HepG2 (cell line): ENCODE results near the gene LITAF. TPM values are rescaled to one million over a fixed set of nuclear protein-coding genes. Genes with fewer than 3 reads are reported as not detected.

Source experiments
- ATAC-seq: fragments of 200-7000 bp; cut with Tn5 transposase; 3 replicates; pipeline ENCODE4 v1.9.1; 2020; ENCODE audit warnings: mild to moderate bottlenecking, moderate library complexity
- BruUV-seq: library from RNA; stranded (reverse); fragments of 400-500 nt; replicated peaks from 2 replicates; lab custom pipeline; 2021; lab: Mats Ljungman, UMichigan
- CTCF ChIA-PET: fragments of 300-600 bp; formaldehyde crosslinking; extraction: SDS; loops from one replicate; lab custom pipeline; 2021; ENCODE audit warnings: low total read pairs, inconsistent platforms, low intra/inter-chr PET ratio; lab: Yijun Ruan, JAX
- POLR2A ChIA-PET: fragments of 350-600 bp; sonication (Branson Sonifier 250); formaldehyde crosslinking; loops from one replicate; lab custom pipeline; 2020; ENCODE audit warnings: antibody characterized with exemption, inconsistent platforms; lab: Yijun Ruan, JAX
- DNase-seq: peaks from one replicate; pipeline ENCODE4 v3.0.0-alpha.2; 2015; ENCODE audit warnings: low spot score
- FAIRE-seq: peaks from 3 replicates; lab custom pipeline; 2011; peaks lifted over from hg19 to GRCh38; lab: Jason Lieb, UNC
- H2AFZ ChIP-seq: one replicate; pipeline ENCODE4 v1.6.1; 2011; ENCODE audit warnings: low read length, inconsistent platforms
- H3K27ac ChIP-seq: fragments of 300-600 bp; 3 replicates; pipeline ENCODE4 v1.8.0; 2011; ENCODE audit warnings: mixed run types, mild to moderate bottlenecking, mixed read lengths, low read length, inconsistent platforms; ENCODE audit not compliant: insufficient read depth; ENCODE audit errors: extremely low read length
- H3K27me3 ChIP-seq, 2 experiments: fragments of 200-600 bp in 1 of 2; 2 replicates in 1 of 2; 3 replicates in 1 of 2; pipeline versions ENCODE4 v1.6.0 to v1.8.0; 2011; ENCODE audit warnings: low read length in 2 of 2, mild to moderate bottlenecking in 2 of 2, moderate library complexity in 2 of 2, inconsistent platforms in 1 of 2; ENCODE audit not compliant: insufficient read depth in 2 of 2, control insufficient read depth in 1 of 2
- H3K36me3 ChIP-seq, 2 experiments: fragments of 200-600 bp in 1 of 2; replicated peaks in 1 of 2; 2 replicates in 1 of 2; 3 replicates in 1 of 2; pipeline versions ENCODE4 v1.5.1 to v1.8.0; 2011; ENCODE audit warnings: low read length in 2 of 2, inconsistent platforms in 1 of 2; ENCODE audit not compliant: insufficient read depth in 2 of 2, control insufficient read depth in 1 of 2
- H3K4me1 ChIP-seq: 2 replicates; pipeline ENCODE4 v1.5.1; 2012; ENCODE audit warnings: low read length, inconsistent platforms; ENCODE audit not compliant: insufficient read depth
- H3K4me2 ChIP-seq: 2 replicates; pipeline ENCODE4 v1.6.0; 2011; ENCODE audit warnings: low read depth, low read length, inconsistent platforms
- H3K4me3 ChIP-seq, 3 experiments: fragments of 200-600 bp in 1 of 3; sonication (generic), shearing (Covaris generic) in 1 of 3; replicated peaks in 1 of 3; 2 replicates each; pipeline ENCODE4 v1.5.1; 2011 to 2016; ENCODE audit warnings: low read length in 3 of 3, inconsistent platforms in 2 of 3, low read depth in 2 of 3, mild to moderate bottlenecking in 2 of 3, control low read depth in 1 of 3, mixed read lengths in 1 of 3; ENCODE audit not compliant: insufficient read depth in 1 of 3
- H3K79me2 ChIP-seq: one replicate; pipeline ENCODE4 v1.6.1; 2011; ENCODE audit warnings: low read length, inconsistent platforms; ENCODE audit not compliant: insufficient read depth
- H3K9ac ChIP-seq: 2 replicates; pipeline ENCODE4 v1.6.0; 2011; ENCODE audit warnings: mild to moderate bottlenecking, low read depth, low read length, inconsistent platforms; ENCODE audit not compliant: insufficient read depth
- H3K9me3 ChIP-seq: 2 replicates; pipeline ENCODE4 v1.5.1; 2012; ENCODE audit warnings: mild to moderate bottlenecking, low read length
- H4K20me1 ChIP-seq: 2 replicates; pipeline ENCODE4 v1.6.0; 2011; ENCODE audit warnings: inconsistent platforms, mild to moderate bottlenecking, low read length, moderate library complexity; ENCODE audit not compliant: insufficient read depth
- ATF5 ChIP-seq: sonication (generic); formaldehyde crosslinking; IDR thresholded peaks from 2 replicates; pipeline ENCODE4 v1.4.0; 2020; ENCODE audit warnings: mild to moderate bottlenecking, low read depth, missing genetic modification reagents
- CSRNP1 ChIP-seq: sonication (generic); formaldehyde crosslinking; IDR thresholded peaks from 2 replicates; pipeline ENCODE4 v1.8.1; 2023; ENCODE audit warnings: mild to moderate bottlenecking, missing genetic modification reagents
- CSRNP2 ChIP-seq: sonication (generic); formaldehyde crosslinking; conservative IDR thresholded peaks from 2 replicates; pipeline ENCODE4 v1.8.0; 2022; ENCODE audit warnings: low read depth, missing genetic modification reagents
- DRAP1 ChIP-seq: IDR thresholded peaks from 2 replicates; pipeline ENCODE4 v1.6.1; 2016; ENCODE audit warnings: missing genetic modification reagents, missing compliant biosample characterization
- ETV6 ChIP-seq: sonication (generic); formaldehyde crosslinking; conservative IDR thresholded peaks from 2 replicates; pipeline ENCODE4 v1.4.0; 2020; ENCODE audit warnings: missing genetic modification reagents
- FIP1L1 ChIP-seq: fragments of 200-400 bp; formaldehyde crosslinking; IDR thresholded peaks from 2 replicates; pipeline ENCODE4 v1.6.1; 2018; ENCODE audit warnings: low read depth, mild to moderate bottlenecking, low read length, moderate library complexity, borderline replicate concordance; ENCODE audit not compliant: insufficient read depth
- FOXO1 ChIP-seq: sonication (generic); formaldehyde crosslinking; IDR thresholded peaks from 2 replicates; pipeline ENCODE4 v1.4.0; 2020; ENCODE audit warnings: missing genetic modification reagents
- GFI1 ChIP-seq: sonication (generic); formaldehyde crosslinking; IDR thresholded peaks from 2 replicates; pipeline ENCODE4 v1.5.0; 2020; ENCODE audit warnings: missing genetic modification reagents, mild to moderate bottlenecking, borderline replicate concordance
- KLF13 ChIP-seq: sonication (generic); formaldehyde crosslinking; IDR thresholded peaks from 2 replicates; pipeline ENCODE4 v1.4.0; 2020; ENCODE audit warnings: mild to moderate bottlenecking, missing genetic modification reagents
- NFATC3 ChIP-seq: sonication (generic); formaldehyde crosslinking; IDR thresholded peaks from 2 replicates; pipeline ENCODE4 v1.5.1; 2020; ENCODE audit warnings: mild to moderate bottlenecking, missing genetic modification reagents
- NR0B2 ChIP-seq: sonication (generic); formaldehyde crosslinking; IDR thresholded peaks from 2 replicates; pipeline ENCODE4 v1.4.0; 2020; ENCODE audit warnings: mild to moderate bottlenecking, missing genetic modification reagents
- SNAI1 ChIP-seq: sonication (generic); formaldehyde crosslinking; IDR thresholded peaks from 2 replicates; pipeline ENCODE4 v1.5.0; 2020; ENCODE audit warnings: mild to moderate bottlenecking, missing genetic modification reagents, borderline replicate concordance
- ZBTB34 ChIP-seq: sonication (generic); formaldehyde crosslinking; IDR thresholded peaks from 2 replicates; pipeline ENCODE4 v1.8.0; 2022; ENCODE audit warnings: mild to moderate bottlenecking, missing genetic modification reagents
- ZNF143 ChIP-seq: sonication (generic); formaldehyde crosslinking; IDR thresholded peaks from 2 replicates; pipeline ENCODE4 v1.4.0; 2020; ENCODE audit warnings: missing genetic modification reagents
- ZNF350 ChIP-seq: sonication (generic); formaldehyde crosslinking; IDR thresholded peaks from 2 replicates; pipeline ENCODE4 v1.4.0; 2020; ENCODE audit warnings: mild to moderate bottlenecking, low read depth, missing genetic modification reagents, borderline replicate concordance
- ZNF556 ChIP-seq: sonication (generic); formaldehyde crosslinking; IDR thresholded peaks from 2 replicates; pipeline ENCODE4 v1.4.0; 2020; ENCODE audit warnings: mild to moderate bottlenecking, missing genetic modification reagents, borderline replicate concordance
- ZNF562 ChIP-seq: sonication (generic); formaldehyde crosslinking; IDR thresholded peaks from 2 replicates; pipeline ENCODE4 v1.8.0; 2022; ENCODE audit warnings: missing genetic modification reagents, borderline replicate concordance
- ZNF724P ChIP-seq: sonication (generic); formaldehyde crosslinking; IDR thresholded peaks from 2 replicates; pipeline ENCODE4 v1.8.0; 2022; ENCODE audit warnings: missing genetic modification reagents, borderline replicate concordance
- ZNF839 ChIP-seq: sonication (generic); formaldehyde crosslinking; IDR thresholded peaks from 2 replicates; pipeline ENCODE4 v1.4.0; 2020; ENCODE audit warnings: missing genetic modification reagents, mild to moderate bottlenecking, borderline replicate concordance
- WGBS: methylation state at CpG from one replicate; pipeline ENCODE4 v1.1.6; 2017; ENCODE audit warnings: low lambda C conversion rate; 5-methylcytosine and 5-hydroxymethylcytosine counted together
- in situ Hi-C: cut with HindIII; loops from 2 replicates; pipeline ENCODE4 v1.10.0; 2017; ENCODE audit warnings: low pct_unique_long_range_greater_than_20kb; ENCODE audit not compliant: extremely low pct_ligation_motif_present
- intact Hi-C: fragments of 100-400 bp; cut with micrococcal nuclease; formaldehyde crosslinking; loops from one replicate; pipeline ENCODE4 v1.10.0; 2022; ENCODE audit not compliant: unreplicated experiment
- polyA plus RNA-seq, 8 experiments: library from polyadenylated mRNA; depleted of rRNA in 3 of 8; stranded (reverse) in 7 of 8; unstranded in 1 of 8; fragments of >200 nt; fragmentation: Illumina TruSeq in 4 of 8; extraction: Trizol in 4 of 8; gene quantifications; 2 replicates each; pipeline versions ENCODE4 v1.2.1 to v1.2.3, GENCODE V29; 2011 to 2016; ENCODE audit warnings: low read depth in 4 of 8, missing spikeins in 1 of 8, mixed read lengths in 1 of 8; ENCODE audit not compliant: insufficient read depth in 1 of 8
- total RNA-seq, 5 experiments: library from RNA; depleted of rRNA; stranded (reverse); fragments of >200 nt; fragmentation: Illumina TruSeq; extraction: Trizol; gene quantifications; 2 replicates each; pipeline ENCODE4 v1.2.3, GENCODE V29; 2016; ENCODE audit warnings: low read depth in 1 of 5

Gene LITAF
- total and polyA plus RNA-seq, 2 of the 13 experiments (the other 11 are each of a cell fraction or from before 2014, with no cell fraction given): 80.1 to 141 TPM

- no peak overlapping the region for H2AFZ ChIP-seq
- no peaks in the 10 kb centered on the region for H4K20me1 ChIP-seq
- H3K9ac ChIP-seq: no peak overlapping the region
- no peak overlapping the region for H3K4me3 ChIP-seq
- H3K4me1 ChIP-seq: peaks cover 19% of the 10 kb centered on the region
- no peak overlapping the region for H3K27ac ChIP-seq
- intact Hi-C loops: no loop called here
- H3K27me3 ChIP-seq: peaks cover 6 to 30% of the 10 kb centered on the region in 2 experiments
- WGBS: 38% methylated on average over 2 of the region's 2 CpGs
- CTCF ChIA-PET: no interaction called here
- POLR2A ChIA-PET: no interaction called here
- H3K9me3 ChIP-seq: no peaks in the 10 kb centered on the region
- no TSS peak for BruUV-seq
- FAIRE-seq (no peak), DNase-seq (no peak), ATAC-seq (no peak)
- no peaks in the 10 kb centered on the region for H3K79me2 ChIP-seq
- no peak overlapping the region for H3K4me2 ChIP-seq
- no peaks in the 10 kb centered on the region for H3K36me3 ChIP-seq
- in situ Hi-C loops: loop anchor here (25.0 kb wide), 1 partner anchor 99 kb away; no protein-coding TSS in a partner anchor
- no peak for TF ChIP-seq SNAI1 (CRISPR knock-in tag)
- TF ChIP-seq KLF13 (CRISPR knock-in tag): no peak
- no peak for TF ChIP-seq ATF5 (CRISPR knock-in tag)
- no peak for TF ChIP-seq ZNF839 (CRISPR knock-in tag)
- TF ChIP-seq NR0B2: no peak
- TF ChIP-seq ZNF143 (CRISPR knock-in tag): no peak
- no peak for TF ChIP-seq FOXO1 (CRISPR knock-in tag)
- TF ChIP-seq ETV6: no peak
- TF ChIP-seq FIP1L1: no peak
- no peak for TF ChIP-seq ZNF562
- no peak for TF ChIP-seq DRAP1 (CRISPR knock-in tag)
- no peak for TF ChIP-seq ZBTB34
- no peak for TF ChIP-seq ZNF724P (CRISPR knock-in tag)
- no peak for TF ChIP-seq ZNF556
- no peak for TF ChIP-seq ZNF350
- TF ChIP-seq GFI1 (CRISPR knock-in tag): no peak
- TF ChIP-seq CSRNP1 (CRISPR knock-in tag): no peak
- no peak for TF ChIP-seq NFATC3 (CRISPR knock-in tag)
- no peak for TF ChIP-seq CSRNP2 (CRISPR knock-in tag)
Measured at GRCh38 chr16:11511328-11511727, 75.4 kb downstream of the LITAF start.
